Suprapubic skin (tissue), 4 donors: ENCODE data around the gene ARHGAP31. TPM values are rescaled to one million over a fixed set of nuclear protein-coding genes. Genes with fewer than 3 reads are reported as not detected.

ENCODE experiments used
- DNase-seq, 2 donors: peaks; one replicate each; pipeline ENCODE4 v3.0.0-alpha.2; 2019; ENCODE audit warnings: low spot score in 2 of 2
- H3K27ac ChIP-seq: fragments of 200-600 bp; sonication (generic); one replicate; pipeline ENCODE4 v1.5.1; 2019
- H3K27me3 ChIP-seq: fragments of 200-600 bp; sonication (generic); one replicate; pipeline ENCODE4 v1.5.1; 2019
- H3K36me3 ChIP-seq: fragments of 200-600 bp; sonication (generic); one replicate; pipeline ENCODE4 v1.5.1; 2019
- H3K4me1 ChIP-seq: fragments of 200-600 bp; sonication (generic); one replicate; pipeline ENCODE4 v1.5.1; 2019
- H3K4me3 ChIP-seq: fragments of 200-600 bp; sonication (generic); one replicate; pipeline ENCODE4 v1.5.1; 2019; ENCODE audit warnings: mild to moderate bottlenecking
- H3K9me3 ChIP-seq: fragments of 200-600 bp; sonication (generic); one replicate; pipeline ENCODE4 v1.5.1; 2019
- EP300 ChIP-seq: sonication (generic); formaldehyde crosslinking; IDR thresholded peaks from one replicate; pipeline ENCODE4 v1.6.1; 2017; ENCODE audit warnings: antibody characterized with exemption
- POLR2A ChIP-seq, 2 donors: fragments of 450-650 bp; IDR thresholded peaks; one replicate each; pipeline ENCODE4 v1.6.1; 2017; ENCODE audit warnings: antibody characterized with exemption in 2 of 2, mild to moderate bottlenecking in 2 of 2, moderate library complexity in 2 of 2
- POLR2AphosphoS5 ChIP-seq, 3 donors: sonication (generic); formaldehyde crosslinking; IDR thresholded peaks; one replicate each; pipeline ENCODE4 v1.6.1; 2017; ENCODE audit warnings: antibody characterized with exemption in 3 of 3
- WGBS: methylation state at CpG from one replicate; pipeline ENCODE4 v1.1.5; 2018; 5-methylcytosine and 5-hydroxymethylcytosine counted together
- total RNA-seq, 4 donors: library from RNA; depleted of rRNA; stranded (reverse); fragments of >200 nt; gene quantifications; one replicate each; pipeline ENCODE4 v1.1.0, GENCODE V29; 2016
- TF ChIP-seq, protein P1 (sequence below), 2 donors: fragments of 200-600 bp in 1 of 2; fragments of 450-650 bp in 1 of 2; sonication (generic) in 1 of 2; IDR thresholded peaks; one replicate each; pipeline ENCODE4 v1.5.1; 2016 to 2019; ENCODE audit warnings: antibody characterized with exemption in 2 of 2, mild to moderate bottlenecking in 1 of 2, moderate library complexity in 1 of 2

The ARHGAP31 gene
- total RNA-seq, 4 donors from 2014 or later, result 15.8 to 26.6 (median 21.7) TPM

DNA sequence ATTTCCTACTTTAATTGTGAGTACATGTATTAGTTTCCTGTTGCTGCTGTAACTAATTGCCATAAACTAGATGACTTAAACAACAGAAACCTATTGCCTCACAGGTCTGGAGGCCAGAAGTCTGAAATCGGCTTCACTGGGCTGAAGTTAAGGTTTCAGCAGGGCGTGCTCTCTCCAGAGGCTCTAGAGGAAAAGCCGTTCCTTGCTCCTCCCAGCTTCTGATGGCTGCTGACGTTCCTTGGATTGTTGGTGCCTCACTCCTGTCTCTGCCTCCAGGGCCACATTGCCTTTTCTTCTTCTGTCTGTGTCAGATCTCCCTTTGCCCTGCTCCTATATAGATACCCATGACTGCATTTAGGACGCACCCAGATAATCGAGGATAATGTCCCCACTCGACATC is 80.9 kb downstream of the ARHGAP31 start:
- no peak overlapping the region for H3K4me3 ChIP-seq
- H3K27ac ChIP-seq, result no peak overlapping the region
- no peak for TF ChIP-seq EP300
- TF ChIP-seq, protein P1, sequence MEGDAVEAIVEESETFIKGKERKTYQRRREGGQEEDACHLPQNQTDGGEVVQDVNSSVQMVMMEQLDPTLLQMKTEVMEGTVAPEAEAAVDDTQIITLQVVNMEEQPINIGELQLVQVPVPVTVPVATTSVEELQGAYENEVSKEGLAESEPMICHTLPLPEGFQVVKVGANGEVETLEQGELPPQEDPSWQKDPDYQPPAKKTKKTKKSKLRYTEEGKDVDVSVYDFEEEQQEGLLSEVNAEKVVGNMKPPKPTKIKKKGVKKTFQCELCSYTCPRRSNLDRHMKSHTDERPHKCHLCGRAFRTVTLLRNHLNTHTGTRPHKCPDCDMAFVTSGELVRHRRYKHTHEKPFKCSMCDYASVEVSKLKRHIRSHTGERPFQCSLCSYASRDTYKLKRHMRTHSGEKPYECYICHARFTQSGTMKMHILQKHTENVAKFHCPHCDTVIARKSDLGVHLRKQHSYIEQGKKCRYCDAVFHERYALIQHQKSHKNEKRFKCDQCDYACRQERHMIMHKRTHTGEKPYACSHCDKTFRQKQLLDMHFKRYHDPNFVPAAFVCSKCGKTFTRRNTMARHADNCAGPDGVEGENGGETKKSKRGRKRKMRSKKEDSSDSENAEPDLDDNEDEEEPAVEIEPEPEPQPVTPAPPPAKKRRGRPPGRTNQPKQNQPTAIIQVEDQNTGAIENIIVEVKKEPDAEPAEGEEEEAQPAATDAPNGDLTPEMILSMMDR (IDR thresholded peaks at IDR 0.05), result no peak
- peaks cover 15% of the 10 kb centered on the region for H3K36me3 ChIP-seq
- no peak for DNase-seq
- WGBS, result 87% methylated on average over 7 of the region's 7 CpGs
- H3K27me3 ChIP-seq, result no peaks in the 10 kb centered on the region
- H3K9me3 ChIP-seq, result no peaks in the 10 kb centered on the region
- no peaks in the 10 kb centered on the region for H3K4me1 ChIP-seq

DNA sequence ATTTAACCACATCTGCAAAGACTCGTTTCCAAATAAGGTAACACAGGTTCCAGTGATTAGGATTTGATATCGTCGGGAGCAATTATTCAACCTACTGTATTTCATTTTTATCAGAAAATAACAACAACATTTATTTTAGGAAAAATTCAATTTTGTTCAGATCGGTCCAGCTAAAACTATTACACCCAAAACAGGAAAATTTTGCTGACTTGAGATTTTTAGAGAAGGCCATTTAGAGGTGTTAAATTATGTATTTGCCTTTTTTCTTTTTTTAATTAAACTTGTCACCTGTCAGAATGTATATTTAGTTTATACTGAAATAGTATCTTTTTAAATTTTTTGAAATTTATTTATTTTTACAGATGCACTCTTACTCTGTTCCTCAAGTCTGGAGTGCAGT is 81.3 kb downstream of the ARHGAP31 start:
- H3K4me3 ChIP-seq, result no peak overlapping the region
- no peak for TF ChIP-seq POLR2AphosphoS5 (IDR thresholded peaks at IDR 0.05)
- TF ChIP-seq POLR2A (IDR thresholded peaks at IDR 0.05), result no peak
- TF ChIP-seq, protein P1 (IDR thresholded peaks at IDR 0.05), result no peak
- TF ChIP-seq EP300, result no peak
- H3K36me3 ChIP-seq, result peaks cover 15% of the 10 kb centered on the region
- H3K4me1 ChIP-seq, result no peaks in the 10 kb centered on the region
- 96% methylated on average over 4 of the region's 4 CpGs for WGBS
- H3K27ac ChIP-seq, result no peak overlapping the region
- DNase-seq, result no peak
- no peaks in the 10 kb centered on the region for H3K9me3 ChIP-seq
- H3K27me3 ChIP-seq, result no peaks in the 10 kb centered on the region

DNA sequence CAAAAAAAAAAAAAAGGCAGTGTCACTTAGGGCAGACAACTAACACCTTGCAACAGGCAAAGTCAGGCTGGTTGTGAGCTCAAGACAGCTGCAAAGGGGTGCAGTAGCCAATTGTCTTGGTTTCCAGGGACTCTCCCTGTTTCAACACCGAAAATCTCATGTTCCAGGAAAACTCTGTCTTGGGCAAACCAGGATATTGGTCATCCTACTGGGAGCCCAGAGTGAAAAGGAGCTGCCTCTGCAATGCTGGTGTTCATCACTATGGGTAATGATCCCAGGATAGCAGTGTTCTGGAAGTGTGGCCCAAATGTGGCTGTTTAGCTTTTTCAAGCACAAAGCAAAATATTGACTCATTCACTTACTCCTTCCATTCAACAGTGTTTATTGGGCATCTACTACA is 82.6 kb downstream of the ARHGAP31 start:
- Histone ChIP-seq H3K27me3 (no peaks in the 10 kb centered on the region), H3K36me3 (peaks cover 20% of the 10 kb centered on the region)
- WGBS, result 90% methylated on average over 1 of the region's 1 CpG

GRCh38 chr3:119378259-119378803 is 84.1 kb downstream of the ARHGAP31 start:
- DNase-seq, result no peak
- peaks cover 30% of the 10 kb centered on the region for H3K36me3 ChIP-seq
- no peak overlapping the region for H3K4me3 ChIP-seq
- no peak overlapping the region for H3K27ac ChIP-seq
- no peaks in the 10 kb centered on the region for H3K27me3 ChIP-seq
- no peaks in the 10 kb centered on the region for H3K4me1 ChIP-seq
- WGBS, result 58% methylated on average over 8 of the region's 8 CpGs
- no peak for TF ChIP-seq POLR2AphosphoS5 (IDR thresholded peaks at IDR 0.05)
- TF ChIP-seq POLR2A (IDR thresholded peaks at IDR 0.05), result no peak
- TF ChIP-seq, protein P1 (IDR thresholded peaks at IDR 0.05), result no peak
- TF ChIP-seq EP300, result no peak
- H3K9me3 ChIP-seq, result no peaks in the 10 kb centered on the region

More for the DNA sequence above, 82.6 kb downstream of the ARHGAP31 start:
- H3K4me1 ChIP-seq, result no peaks in the 10 kb centered on the region
- H3K27ac ChIP-seq, result no peak overlapping the region
- no peaks in the 10 kb centered on the region for H3K9me3 ChIP-seq
- TF ChIP-seq POLR2AphosphoS5 (IDR thresholded peaks at IDR 0.05) (no peak), EP300 (no peak), POLR2A (IDR thresholded peaks at IDR 0.05) (no peak)
- TF ChIP-seq, protein P1 (IDR thresholded peaks at IDR 0.05), result no peak
- no peak for DNase-seq
- H3K4me3 ChIP-seq, result no peak overlapping the region

DNA sequence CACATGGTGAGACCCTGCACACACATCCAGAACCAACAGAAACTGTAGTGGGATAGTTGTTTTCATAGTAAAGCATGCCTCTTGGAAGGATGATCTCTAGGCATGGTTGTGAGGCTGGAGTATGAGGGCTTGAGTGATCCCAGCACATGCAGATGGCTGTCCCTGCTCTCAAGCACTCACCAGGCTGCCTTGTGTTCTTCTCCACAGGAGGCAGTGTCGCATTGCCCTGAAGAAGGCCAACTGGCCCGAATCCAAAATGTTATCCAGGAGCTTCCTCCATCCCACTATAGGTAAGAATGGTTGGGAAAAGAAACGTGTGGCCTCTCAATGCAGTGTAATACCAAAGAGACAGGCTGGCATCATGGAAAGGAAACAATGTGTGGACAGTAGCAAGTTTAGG is 86.5 kb downstream of the ARHGAP31 start:
- Histone ChIP-seq H3K36me3 (peaks cover 37% of the 10 kb centered on the region), H3K4me3 (no peak overlapping the region), H3K27me3 (no peaks in the 10 kb centered on the region), H3K4me1 (no peaks in the 10 kb centered on the region), H3K27ac (no peak overlapping the region), H3K9me3 (no peaks in the 10 kb centered on the region)
- WGBS, result 80% methylated on average over 3 of the region's 3 CpGs
- no peak for DNase-seq
- TF ChIP-seq POLR2A (IDR thresholded peaks at IDR 0.05) (no peak), POLR2AphosphoS5 (IDR thresholded peaks at IDR 0.05) (no peak), EP300 (no peak)
- TF ChIP-seq, protein P1 (IDR thresholded peaks at IDR 0.05), result no peak
